Mesenchymal stem cell (in vitro differentiated cells and primary cell): ENCODE data around the gene PNPLA4.

Experiments used
- DNase-seq: peaks from one replicate; pipeline ENCODE4 v3.0.0-alpha.2; 2013
- H2AFZ ChIP-seq: one replicate; pipeline ENCODE4 v1.6.1; 2013; ENCODE audit warnings: low read depth, mild to moderate bottlenecking, control low read depth, inconsistent platforms, low read length, moderate library complexity
- H2AK5ac ChIP-seq: 2 replicates; pipeline ENCODE4 v1.6.1; 2013; ENCODE audit warnings: low read length, moderate library complexity, mild to moderate bottlenecking, inconsistent platforms; ENCODE audit not compliant: severe bottlenecking
- H2BK120ac ChIP-seq: one replicate; pipeline ENCODE4 v1.6.1; 2013; ENCODE audit warnings: low read depth, mild to moderate bottlenecking, inconsistent platforms, low read length, moderate library complexity
- H2BK12ac ChIP-seq, 2 experiments: one replicate each; pipeline ENCODE4 v1.6.1; 2013; ENCODE audit warnings: inconsistent platforms in 2 of 2, low read length in 2 of 2, mild to moderate bottlenecking in 2 of 2, moderate library complexity in 2 of 2, control low read depth in 1 of 2
- H2BK15ac ChIP-seq: one replicate; pipeline ENCODE4 v1.6.1; 2013; ENCODE audit warnings: mild to moderate bottlenecking, low read depth, inconsistent platforms; ENCODE audit not compliant: poor library complexity, severe bottlenecking
- H2BK5ac ChIP-seq: 2 replicates; pipeline ENCODE4 v1.6.1; 2013; ENCODE audit warnings: low read depth, mild to moderate bottlenecking, low read length, control low read depth, inconsistent platforms; ENCODE audit not compliant: poor library complexity, severe bottlenecking
- H3K14ac ChIP-seq, 2 experiments: one replicate each; pipeline ENCODE4 v1.6.1; 2013; ENCODE audit warnings: inconsistent platforms in 2 of 2, low read length in 2 of 2, control low read depth in 1 of 2, mild to moderate bottlenecking in 1 of 2, moderate library complexity in 1 of 2
- H3K18ac ChIP-seq, 2 experiments: one replicate each; pipeline ENCODE4 v1.6.1; 2013; ENCODE audit warnings: inconsistent platforms in 2 of 2, low read length in 2 of 2, control low read depth in 1 of 2, low read depth in 1 of 2, mild to moderate bottlenecking in 1 of 2
- H3K23ac ChIP-seq, 2 experiments: one replicate each; pipeline ENCODE4 v1.6.1; 2013; ENCODE audit warnings: inconsistent platforms in 2 of 2, low read length in 2 of 2, mild to moderate bottlenecking in 2 of 2, moderate library complexity in 2 of 2, control low read depth in 1 of 2
- H3K27ac ChIP-seq: 2 replicates; pipeline ENCODE4 v1.5.1; 2013; ENCODE audit warnings: mild to moderate bottlenecking, moderate library complexity, low read length, control low read depth, inconsistent platforms; ENCODE audit not compliant: poor library complexity, severe bottlenecking
- H3K27me3 ChIP-seq, 2 experiments: 2 replicates each; pipeline versions ENCODE4 v1.6.1 to v1.7.0; 2013; ENCODE audit warnings: low read length in 2 of 2, mild to moderate bottlenecking in 2 of 2, moderate library complexity in 2 of 2, control low read depth in 1 of 2, inconsistent platforms in 1 of 2; ENCODE audit not compliant: control insufficient read depth in 1 of 2, insufficient read depth in 1 of 2
- H3K36me3 ChIP-seq, 2 experiments: 2 replicates each; pipeline versions ENCODE4 v1.6.1 to v1.7.0; 2013; ENCODE audit warnings: low read length in 2 of 2, control low read depth in 1 of 2, inconsistent platforms in 1 of 2, low read depth in 1 of 2, mild to moderate bottlenecking in 1 of 2; ENCODE audit not compliant: insufficient read depth in 2 of 2, control insufficient read depth in 1 of 2
- H3K4ac ChIP-seq, 2 experiments: one replicate each; pipeline ENCODE4 v1.6.1; 2013; ENCODE audit warnings: inconsistent platforms in 2 of 2, low read length in 2 of 2, mild to moderate bottlenecking in 2 of 2, moderate library complexity in 2 of 2, control low read depth in 1 of 2, low read depth in 1 of 2
- H3K4me1 ChIP-seq: 2 replicates; pipeline ENCODE4 v1.6.1; 2013; ENCODE audit warnings: low read depth, low read length, control low read depth; ENCODE audit not compliant: control insufficient read depth, insufficient read depth
- H3K4me2 ChIP-seq: 2 replicates; pipeline ENCODE4 v1.6.1; 2013; ENCODE audit warnings: low read length, mild to moderate bottlenecking, inconsistent platforms; ENCODE audit not compliant: poor library complexity, severe bottlenecking
- H3K4me3 ChIP-seq, 2 experiments: 2 replicates each; pipeline versions ENCODE4 v1.5.1 to v1.7.0; 2013; ENCODE audit warnings: low read length in 2 of 2, mild to moderate bottlenecking in 2 of 2, control low read depth in 1 of 2, low read depth in 1 of 2; ENCODE audit not compliant: insufficient read depth in 1 of 2
- H3K79me1 ChIP-seq: replicated peaks from 2 replicates; pipeline ENCODE4 v1.6.1; 2013; ENCODE audit warnings: mild to moderate bottlenecking, control low read depth, low read length, inconsistent platforms; ENCODE audit not compliant: poor library complexity, severe bottlenecking
- H3K9ac ChIP-seq: 2 replicates; pipeline ENCODE4 v1.7.0; 2013; ENCODE audit warnings: mild to moderate bottlenecking, low read length, moderate library complexity
- H3K9me3 ChIP-seq: 2 replicates; pipeline ENCODE4 v1.7.0; 2013; ENCODE audit warnings: mild to moderate bottlenecking, low read length; ENCODE audit not compliant: control insufficient read depth
- H4K8ac ChIP-seq: one replicate; pipeline ENCODE4 v1.6.1; 2013; ENCODE audit warnings: inconsistent platforms, mild to moderate bottlenecking, low read length, moderate library complexity
- H4K91ac ChIP-seq: one replicate; pipeline ENCODE4 v1.6.1; 2013; ENCODE audit warnings: mild to moderate bottlenecking, low read length, inconsistent platforms
- WGBS: methylation state at CpG from one replicate; pipeline ENCODE4 v1.1.7; 2013; ENCODE audit warnings: mixed read lengths; 5-methylcytosine and 5-hydroxymethylcytosine counted together

The PNPLA4 gene

GRCh38 chrX:7908821-7909220, 18.4 kb downstream of the PNPLA4 start:
- H3K4me1 ChIP-seq, result no peaks in the 10 kb centered on the region
- peaks cover 3 to 29% of the 10 kb centered on the region in 2 experiments for H3K36me3 ChIP-seq
- no peak overlapping the region for H3K23ac ChIP-seq
- H2BK15ac ChIP-seq, result no peak overlapping the region
- WGBS, result 93% methylated on average over 2 of the region's 5 CpGs
- no peak overlapping the region for H2AFZ ChIP-seq
- no peak overlapping the region for H2AK5ac ChIP-seq
- H3K18ac ChIP-seq, result no peak overlapping the region
- no peak overlapping the region for H2BK5ac ChIP-seq
- H4K8ac ChIP-seq, result no peak overlapping the region
- H2BK12ac ChIP-seq, result no peak overlapping the region
- no peaks in the 10 kb centered on the region for H3K27me3 ChIP-seq
- no peaks in the 10 kb centered on the region for H3K9me3 ChIP-seq
- no peak overlapping the region for H4K91ac ChIP-seq
- no peak overlapping the region for H3K4me2 ChIP-seq
- DNase-seq, result no peak
- H3K14ac ChIP-seq, result no peak overlapping the region
- no peak overlapping the region for H3K27ac ChIP-seq
- H3K9ac ChIP-seq, result no peak overlapping the region
- H3K79me1 ChIP-seq, result no peaks in the 10 kb centered on the region
- no peak overlapping the region for H3K4me3 ChIP-seq
- no peak overlapping the region for H3K4ac ChIP-seq
- no peak overlapping the region for H2BK120ac ChIP-seq

GRCh38 chrX:7904562-7904961, 22.7 kb downstream of the PNPLA4 start:
- Histone ChIP-seq H3K4me1 (no peaks in the 10 kb centered on the region), H3K36me3 (peaks cover 2 to 35% of the 10 kb centered on the region in 2 experiments), H2BK5ac (no peak overlapping the region), H3K23ac (no peak overlapping the region), H3K27me3 (no peaks in the 10 kb centered on the region), H3K4me2 (no peak overlapping the region), H3K4ac (no peak overlapping the region), H2AK5ac (no peak overlapping the region), H2BK12ac (no peak overlapping the region), H3K9ac (no peak overlapping the region), H3K4me3 (no peak overlapping the region), H3K9me3 (no peaks in the 10 kb centered on the region), H2BK120ac (no peak overlapping the region), H3K14ac (no peak overlapping the region), H3K18ac (no peak overlapping the region), H3K27ac (no peak overlapping the region), H2AFZ (no peak overlapping the region), H4K8ac (no peak overlapping the region), H3K79me1 (no peaks in the 10 kb centered on the region), H2BK15ac (no peak overlapping the region), H4K91ac (no peak overlapping the region)
- 77% methylated on average over 1 of the region's 3 CpGs for WGBS
- DNase-seq, result peak; percentile 50

GRCh38 chrX:7891928-7892327, 35.3 kb downstream of the PNPLA4 start:
- WGBS, result 77% methylated on average over 7 of the region's 9 CpGs
- H3K4me1 ChIP-seq, result no peaks in the 10 kb centered on the region
- H3K9me3 ChIP-seq, result no peaks in the 10 kb centered on the region
- no peak overlapping the region for H3K9ac ChIP-seq
- H2BK120ac ChIP-seq, result no peak overlapping the region
- H4K91ac ChIP-seq, result no peak overlapping the region
- no peak overlapping the region for H2AFZ ChIP-seq
- no peak overlapping the region for H3K4me2 ChIP-seq
- H2BK5ac ChIP-seq, result no peak overlapping the region
- no peaks in the 10 kb centered on the region for H3K79me1 ChIP-seq
- no peak overlapping the region for H4K8ac ChIP-seq
- H3K4me3 ChIP-seq, result no peak overlapping the region
- no peak overlapping the region for H2AK5ac ChIP-seq
- H3K36me3 ChIP-seq, result peaks cover 5 to 6% of the 10 kb centered on the region in 2 experiments
- no peak overlapping the region for H3K4ac ChIP-seq
- no peaks in the 10 kb centered on the region for H3K27me3 ChIP-seq
- no peak overlapping the region for H2BK12ac ChIP-seq
- H2BK15ac ChIP-seq, result no peak overlapping the region
- H3K27ac ChIP-seq, result no peak overlapping the region
- H3K18ac ChIP-seq, result no peak overlapping the region
- no peak for DNase-seq
- H3K14ac ChIP-seq, result no peak overlapping the region
- no peak overlapping the region for H3K23ac ChIP-seq

GRCh38 chrX:7889680-7890079, 37.5 kb downstream of the PNPLA4 start:
- Histone ChIP-seq H2BK15ac (no peak overlapping the region), H3K79me1 (no peaks in the 10 kb centered on the region), H3K27ac (no peak overlapping the region), H3K23ac (no peak overlapping the region), H3K18ac (no peak overlapping the region), H2AFZ (no peak overlapping the region), H4K91ac (no peak overlapping the region), H3K4me3 (no peak overlapping the region), H4K8ac (no peak overlapping the region), H3K36me3 (no peaks in the 10 kb centered on the region), H3K4me2 (no peak overlapping the region), H3K14ac (no peak overlapping the region), H2AK5ac (no peak overlapping the region), H3K4ac (no peak overlapping the region), H3K9ac (no peak overlapping the region), H3K9me3 (no peaks in the 10 kb centered on the region), H3K27me3 (no peaks in the 10 kb centered on the region), H2BK120ac (no peak overlapping the region), H2BK5ac (no peak overlapping the region), H3K4me1 (no peaks in the 10 kb centered on the region), H2BK12ac (no peak overlapping the region)
- no CpG with 5 or more reads among the region's 2 CpGs for WGBS
- DNase-seq, result peak; percentile 12
